Esophagus muscularis mucosa (tissue), 4 donors: ENCODE results near the gene EPHA2. TPM values are rescaled to one million over a fixed set of nuclear protein-coding genes. Genes with fewer than 3 reads are reported as not detected.
A peak's percentile ranks its signal among the peaks of the same experiment; 100 is the strongest.

Experiments
- DNase-seq: peaks from one replicate; pipeline ENCODE4 v3.0.0-alpha.2; 2017; ENCODE audit errors: extremely low spot score
- H3K27ac ChIP-seq, 4 donors: fragments of 200-600 bp; sonication (generic); replicated peaks in 1 of 4; 1 replicate in 3 of 4; 2 replicates in 1 of 4; pipeline ENCODE4 v1.5.1; 2016 to 2019; ENCODE audit warnings: mild to moderate bottlenecking in 1 of 4
- H3K27me3 ChIP-seq, 4 donors: fragments of 200-600 bp; sonication (generic); one replicate each; pipeline versions ENCODE4 v1.5.1 to v1.6.0; 2016 to 2019
- H3K36me3 ChIP-seq, 4 donors: fragments of 200-600 bp; sonication (generic); one replicate each; pipeline ENCODE4 v1.5.1; 2016 to 2019
- H3K4me1 ChIP-seq, 4 donors: fragments of 200-600 bp; sonication (generic); one replicate each; pipeline ENCODE4 v1.5.1; 2016 to 2019
- H3K4me3 ChIP-seq, 4 donors: fragments of 200-600 bp; sonication (generic); 1 replicate in 2 of 4; 2 replicates in 2 of 4; pipeline ENCODE4 v1.5.1; 2016 to 2019; ENCODE audit warnings: mild to moderate bottlenecking in 4 of 4, moderate library complexity in 1 of 4
- H3K9me3 ChIP-seq, 4 donors: fragments of 200-600 bp; sonication (generic); 1 replicate in 3 of 4; 2 replicates in 1 of 4; pipeline ENCODE4 v1.5.1; 2016 to 2019
- CTCF ChIP-seq, 3 experiments: fragments of 200-600 bp in 2 of 3; fragments of 450-650 bp in 1 of 3; sonication (generic) in 2 of 3; IDR thresholded peaks; one replicate each; pipeline ENCODE4 v1.5.1; 2017 to 2019; ENCODE audit warnings: antibody characterized with exemption in 3 of 3, mild to moderate bottlenecking in 2 of 3, moderate library complexity in 1 of 3
- EP300 ChIP-seq: sonication (generic); formaldehyde crosslinking; IDR thresholded peaks from one replicate; pipeline ENCODE4 v1.6.1; 2017; ENCODE audit warnings: antibody characterized with exemption
- POLR2A ChIP-seq: fragments of 450-650 bp; IDR thresholded peaks from one replicate; pipeline ENCODE4 v1.6.1; 2017; ENCODE audit warnings: antibody characterized with exemption, moderate library complexity, mild to moderate bottlenecking, low read depth
- POLR2AphosphoS5 ChIP-seq, 2 donors: sonication (generic); formaldehyde crosslinking; IDR thresholded peaks; one replicate each; pipeline ENCODE4 v1.6.1; 2017; ENCODE audit warnings: antibody characterized with exemption in 2 of 2
- WGBS: methylation state at CpG from one replicate; pipeline ENCODE4 v1.1.5; 2018; 5-methylcytosine and 5-hydroxymethylcytosine counted together
- intact Hi-C: fragments of 100-400 bp; cut with DNase I; formaldehyde crosslinking; loops from one replicate; pipeline ENCODE4 v1.15.1; 2023
- total RNA-seq, 4 donors: library from RNA; depleted of rRNA; stranded (reverse); fragments of >200 nt; gene quantifications; one replicate each; pipeline versions ENCODE4 v1.1.0 to v1.2.1, GENCODE V29; 2016

EPHA2 gene
- total RNA-seq, 4 donors from 2014 or later: 5.8 to 15.7 (median 11.3) TPM

- Histone ChIP-seq H3K4me3 (no peak overlapping the region), H3K4me1 (peaks cover 56 to 88% (median 81%) of the 10 kb centered on the region in 4 donors), H3K27me3 (no peaks in the 10 kb centered on the region), H3K9me3 (no peaks in the 10 kb centered on the region), H3K36me3 (no peaks in the 10 kb centered on the region), H3K27ac (peak overlapping the region; percentile 13 to 59 (median 43))
- intact Hi-C loops: no loop called here
- WGBS: 78% methylated on average over 19 of the region's 19 CpGs
- DNase-seq: no peak
- TF ChIP-seq POLR2AphosphoS5 (IDR thresholded peaks at IDR 0.05) (peak in 1 of 2 donors; percentile 12), EP300 (no peak)
Measured at GRCh38 chr1:16178596-16179497, 23.0 kb upstream of the EPHA2 start.

- no peak for TF ChIP-seq POLR2AphosphoS5 (IDR thresholded peaks at IDR 0.05)
- no peak for TF ChIP-seq EP300
- no peak for TF ChIP-seq POLR2A
- TF ChIP-seq CTCF (IDR thresholded peaks at IDR 0.05): no peak
- H3K4me3 ChIP-seq: no peak overlapping the region
- H3K27me3 ChIP-seq: no peaks in the 10 kb centered on the region
- no peak for DNase-seq
- no peaks in the 10 kb centered on the region for H3K9me3 ChIP-seq
- H3K27ac ChIP-seq: peak overlapping the region; percentile 83 to 89 (median 84)
- H3K4me1 ChIP-seq: peaks cover 55 to 86% (median 82%) of the 10 kb centered on the region in 4 donors
- 100% methylated on average over 3 of the region's 4 CpGs for WGBS
- intact Hi-C loops: no loop called here
- H3K36me3 ChIP-seq: no peaks in the 10 kb centered on the region
Measured at GRCh38 chr1:16177306-16177705, 21.4 kb upstream of the EPHA2 start.

DNA sequence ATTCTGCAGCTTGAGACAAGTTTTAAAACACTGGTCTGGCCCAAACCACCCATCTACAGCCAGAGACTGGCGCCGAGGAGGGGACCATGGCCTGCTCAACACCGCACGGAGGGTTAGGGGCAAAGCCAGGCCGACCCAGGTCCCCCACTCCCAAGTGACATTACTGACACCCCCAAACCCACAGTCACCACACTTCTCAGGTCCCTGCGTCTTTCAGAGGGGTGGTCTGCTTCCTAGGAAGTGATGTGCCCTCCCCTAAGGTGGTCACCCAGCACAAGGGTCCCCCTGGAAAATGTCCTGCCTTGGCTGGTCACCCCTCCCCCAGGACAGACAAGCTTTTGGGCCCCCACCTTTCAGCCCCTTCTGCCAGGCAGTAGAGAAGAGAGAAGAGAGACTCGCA is 20.8 kb upstream of the EPHA2 start:
- TF ChIP-seq POLR2AphosphoS5 (IDR thresholded peaks at IDR 0.05) (no peak), EP300 (no peak), CTCF (IDR thresholded peaks at IDR 0.05) (no peak), POLR2A (no peak)
- Histone ChIP-seq H3K9me3 (no peaks in the 10 kb centered on the region), H3K27ac (peak overlapping the region; percentile 83 to 89 (median 84)), H3K27me3 (no peaks in the 10 kb centered on the region), H3K36me3 (no peaks in the 10 kb centered on the region), H3K4me3 (peak overlapping the region in 1 of 4 donors; percentile 0), H3K4me1 (peaks cover 49 to 80% (median 75%) of the 10 kb centered on the region in 4 donors)
- intact Hi-C loops: no loop called here
- 55% methylated on average over 6 of the region's 7 CpGs for WGBS
- DNase-seq: no peak

DNA sequence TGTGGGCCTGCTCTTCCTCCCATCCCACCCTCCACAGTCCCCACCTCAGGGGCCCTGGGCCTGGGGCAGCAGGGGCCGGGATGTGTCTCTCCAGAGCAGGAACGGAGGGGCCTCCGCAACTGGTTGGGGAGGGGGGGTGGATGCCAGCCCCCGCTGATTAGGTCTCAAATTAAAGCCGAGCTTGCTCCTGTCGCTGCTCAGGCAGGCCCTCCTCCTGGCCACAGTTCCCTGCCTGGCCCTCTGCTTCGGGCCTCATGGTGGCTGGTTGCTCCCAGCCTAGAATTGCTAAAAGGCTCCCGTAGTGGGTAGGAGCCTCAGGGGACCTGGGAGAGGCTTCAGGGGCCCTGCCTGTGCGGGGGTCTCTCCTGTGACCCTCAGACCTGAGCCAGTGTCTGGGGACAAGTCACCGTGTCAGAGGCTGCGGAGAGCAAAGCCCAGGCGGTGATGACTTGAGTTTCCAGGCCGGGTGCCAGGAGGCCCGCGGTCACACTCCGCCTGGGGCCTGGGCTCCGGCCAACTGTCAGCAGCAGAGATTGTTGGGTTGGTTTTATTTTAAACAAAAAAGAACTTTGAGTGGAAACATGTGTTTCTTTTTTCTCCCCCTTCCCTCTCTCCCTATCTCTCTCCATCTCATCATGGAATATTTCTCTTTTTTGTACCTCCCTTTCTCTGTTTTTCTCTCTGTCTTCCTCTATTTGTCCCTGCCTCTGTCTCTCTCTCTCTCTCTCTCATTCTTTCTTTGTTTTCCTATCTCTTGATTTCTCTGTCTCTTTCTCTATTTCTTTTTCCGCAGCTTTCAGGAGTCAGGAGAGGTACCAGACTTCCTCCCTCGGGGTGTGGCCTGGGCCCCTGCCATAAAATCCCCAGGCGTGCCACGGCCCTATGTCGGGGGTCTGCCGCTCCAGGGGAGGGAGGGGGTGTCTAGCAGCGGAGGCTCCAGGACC is 20.0 kb upstream of the EPHA2 start:
- Histone ChIP-seq H3K4me1 (peaks cover 41 to 72% (median 68%) of the 10 kb centered on the region in 4 donors), H3K36me3 (no peaks in the 10 kb centered on the region), H3K4me3 (peak overlapping the region in 2 of 4 donors; percentile 0 to 4), H3K27me3 (no peaks in the 10 kb centered on the region), H3K27ac (peak overlapping the region; percentile 83 to 89 (median 84)), H3K9me3 (no peaks in the 10 kb centered on the region)
- TF ChIP-seq CTCF (IDR thresholded peaks at IDR 0.05) (no peak), POLR2AphosphoS5 (IDR thresholded peaks at IDR 0.05) (peak; percentile 44 to 73)
- intact Hi-C loops: no loop called here
- DNase-seq: no peak
- WGBS: 6% methylated on average over 17 of the region's 24 CpGs
